ENCODE results near the gene SPINT1. TPM values are rescaled to one million over a fixed set of nuclear protein-coding genes. Genes with fewer than 3 reads are reported as not detected.

Gene SPINT1
- total and polyA plus RNA-seq, 4 donors: 1.2 to 2.6 (median 1.9) TPM

GRCh38 chr15:40806672-40807027 lies 37.2 kb upstream of the SPINT1 start:
- peak overlapping the region; percentile 70 to 100 (median 76) for H3K4me3 ChIP-seq (ENCODE audit: low read depth in 1 of 3, low read length in 3 of 3)
- H3K9ac ChIP-seq (ENCODE audit: low read depth in 1 of 2, low read length in 2 of 2): peak overlapping the region; percentile 37 to 95
- TF ChIP-seq MAX (IDR thresholded peaks at IDR 0.05) (no peak), REST (IDR thresholded peaks at IDR 0.05) (no peak), HNF4A (conservative IDR thresholded peaks at IDR 0.05) (no peak), ZBTB33 (IDR thresholded peaks at IDR 0.05) (no peak), YY1 (IDR thresholded peaks at IDR 0.05) (no peak), JUND (IDR thresholded peaks at IDR 0.05) (no peak), FOXA1 (IDR thresholded peaks at IDR 0.05) (no peak), FOXA2 (IDR thresholded peaks at IDR 0.05) (no peak), CTCF (IDR thresholded peaks at IDR 0.05; ENCODE audit: low read depth, low read length, missing input control) (no peak), NR2F2 (IDR thresholded peaks at IDR 0.05) (no peak), HNF4G (IDR thresholded peaks at IDR 0.05) (no peak), RAD21 (IDR thresholded peaks at IDR 0.05) (no peak), TAF1 (conservative IDR thresholded peaks at IDR 0.05) (no peak), GABPA (IDR thresholded peaks at IDR 0.05 in 1 of 2, conservative IDR thresholded peaks at IDR 0.05 in 1 of 2) (no peak), ATF3 (IDR thresholded peaks at IDR 0.05) (no peak), SP1 (IDR thresholded peaks at IDR 0.05) (no peak), EGR1 (IDR thresholded peaks at IDR 0.05; ENCODE audit: low read depth in 2 of 2) (no peak), RXRA (IDR thresholded peaks at IDR 0.05) (no peak)
- H3K9me3 ChIP-seq (ENCODE audit: control insufficient read depth in 4 of 4, low read length in 3 of 4): no peaks in the 10 kb centered on the region
- DNase-seq (ENCODE audit: low spot score): no peak
- peaks cover 3 to 12% (median 7%) of the 10 kb centered on the region in 4 donors for H3K36me3 ChIP-seq (ENCODE audit: control insufficient read depth in 4 of 4, insufficient read depth in 3 of 4, low read depth in 1 of 4, low read length in 3 of 4)
- no peaks in the 10 kb centered on the region for H3K27me3 ChIP-seq (ENCODE audit: control insufficient read depth in 4 of 4, insufficient read depth in 4 of 4, low read length in 3 of 4)
- WGBS: 0% methylated on average over 2 of the region's 2 CpGs
- H3K4me1 ChIP-seq (ENCODE audit: control insufficient read depth in 4 of 4, insufficient read depth in 4 of 4, low read length in 3 of 4): peaks cover 10 to 60% (median 52%) of the 10 kb centered on the region in 4 donors
- H3K27ac ChIP-seq (ENCODE audit: low read depth in 1 of 2, low read length in 2 of 2): peak overlapping the region; percentile 90 to 97

All from liver (tissue), 9 donors.